ENCODE measurements around the gene KIF26B.
"Not testable (repeated sequence)": the region's sequence is repeated elsewhere in the genome, so short reads cannot be mapped to it uniquely, and the experiment has no call there.

KIF26B gene

DNA sequence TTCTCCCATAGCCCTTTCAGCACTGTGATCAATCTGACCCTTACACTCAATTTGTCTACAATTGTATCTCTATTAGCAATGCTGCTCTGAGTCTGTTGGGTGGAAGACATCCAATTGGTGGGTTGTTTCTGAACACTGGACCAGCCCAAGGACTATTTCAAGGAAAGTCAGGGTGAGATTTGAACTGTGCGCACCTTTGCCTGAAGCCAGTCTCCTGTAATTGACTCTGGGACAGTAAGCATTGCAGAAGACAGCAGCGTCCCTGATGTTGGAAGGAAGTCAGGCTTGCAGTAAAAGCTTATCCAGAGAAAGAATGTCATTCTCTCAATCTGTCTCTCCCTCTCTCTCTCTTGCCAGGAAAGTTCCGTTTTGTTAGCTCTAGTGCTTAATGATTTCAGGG lies 233.9 kb downstream of the KIF26B start:
- no peak for DNase-seq (ENCODE audit: low read depth in 2 of 2)

DNA sequence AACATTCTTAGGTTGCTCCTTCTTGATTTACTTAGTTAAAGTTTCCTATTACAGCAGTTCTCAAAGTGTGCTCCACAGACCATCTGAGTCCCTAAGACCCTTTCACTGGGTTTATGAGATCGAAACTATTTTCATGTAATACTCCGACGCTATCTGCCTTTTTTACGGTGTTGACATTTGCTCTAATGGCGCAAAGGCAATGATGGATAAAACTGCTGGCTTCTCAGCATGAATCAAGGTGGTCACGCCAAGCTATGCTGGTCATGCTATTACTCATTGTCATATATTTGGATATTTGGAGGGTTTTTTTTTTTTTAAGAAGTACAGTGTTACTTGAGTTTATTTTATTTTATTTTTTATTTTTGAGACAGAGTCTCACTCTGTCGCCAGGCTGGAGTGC lies 235.1 kb downstream of the KIF26B start:
- no peak for DNase-seq (ENCODE audit: low read depth in 2 of 2)

DNA sequence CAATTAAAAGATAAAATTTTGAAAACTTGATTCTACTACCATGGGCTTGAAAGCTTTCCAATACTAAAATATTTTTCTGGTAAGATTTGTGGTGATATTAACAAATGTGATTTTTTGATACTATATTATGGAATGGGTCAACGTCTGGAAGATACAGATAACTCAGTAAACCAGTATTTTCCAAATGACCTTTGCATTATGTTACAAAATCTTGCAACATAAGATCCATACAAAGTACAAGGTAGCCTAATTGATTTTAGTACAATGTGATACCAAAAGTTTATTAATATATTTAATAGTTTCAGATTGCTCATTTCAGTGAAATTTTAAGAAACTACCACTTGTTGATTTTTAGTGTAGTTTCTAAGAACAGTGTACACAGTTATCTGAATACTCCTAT lies 236.2 kb downstream of the KIF26B start:
- no peak for DNase-seq (ENCODE audit: low read depth in 2 of 2)

DNA sequence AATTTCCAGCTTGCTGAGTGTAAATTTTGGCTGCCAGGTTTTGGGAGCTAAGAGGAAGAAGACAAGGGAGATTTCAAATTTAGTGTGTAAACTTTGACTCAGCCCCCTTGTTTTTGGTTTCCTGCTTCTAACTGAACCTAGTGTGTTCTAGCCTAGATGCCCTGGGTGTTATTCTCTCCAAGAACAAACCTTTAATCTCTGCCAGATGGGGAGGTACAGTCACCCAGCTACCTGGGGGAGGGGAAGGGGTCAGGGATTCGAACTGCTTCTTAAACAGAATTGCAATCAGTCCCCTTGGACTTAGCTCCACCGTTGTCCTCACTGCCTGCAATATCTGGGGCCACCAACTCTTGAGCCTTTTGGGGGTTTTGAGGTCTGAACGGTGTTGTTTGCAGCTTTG lies 238.9 kb downstream of the KIF26B start:
- no peak for DNase-seq (ENCODE audit: low read depth in 2 of 2)

DNA sequence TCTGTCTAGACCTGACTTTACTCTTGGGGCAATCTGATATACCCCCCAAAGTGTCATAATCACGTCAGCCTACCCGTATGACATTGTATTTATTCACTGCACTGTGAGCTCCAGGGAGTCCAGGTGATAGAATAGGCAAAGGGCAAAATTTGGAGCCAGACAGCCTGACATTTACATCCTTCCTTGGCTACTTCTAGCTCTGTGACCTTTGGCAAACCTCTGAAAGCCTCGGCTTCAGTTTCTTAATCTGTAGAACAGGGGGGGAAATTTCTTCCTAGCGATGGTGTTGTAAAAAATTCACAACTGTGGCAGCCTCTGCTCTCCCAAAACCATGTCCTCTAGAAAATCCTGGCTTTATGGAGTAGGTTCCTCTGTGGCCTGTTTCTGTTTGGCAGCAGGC lies 240.9 kb downstream of the KIF26B start:
- no peak for DNase-seq (ENCODE audit: low read depth in 2 of 2)

DNA sequence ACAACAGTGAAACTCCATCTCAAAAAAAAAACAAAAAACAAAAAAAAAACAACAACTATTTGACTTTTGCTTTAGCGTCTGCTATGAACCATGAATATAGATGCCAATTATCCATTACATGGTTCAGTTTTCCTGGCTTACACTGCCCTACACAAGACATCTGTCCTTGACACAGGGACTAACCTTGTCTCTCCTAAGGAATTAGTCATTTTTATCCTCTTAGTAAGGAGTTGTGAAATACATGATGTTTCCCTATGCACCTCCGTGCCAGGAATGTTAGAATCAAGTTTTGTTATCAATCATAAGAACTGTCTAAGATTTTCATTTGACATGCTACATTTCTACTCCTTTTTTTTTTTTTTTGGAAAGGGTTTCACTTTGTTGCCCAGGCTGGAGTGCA lies 241.8 kb downstream of the KIF26B start:
- no peak for DNase-seq (ENCODE audit: low read depth in 2 of 2)

DNA sequence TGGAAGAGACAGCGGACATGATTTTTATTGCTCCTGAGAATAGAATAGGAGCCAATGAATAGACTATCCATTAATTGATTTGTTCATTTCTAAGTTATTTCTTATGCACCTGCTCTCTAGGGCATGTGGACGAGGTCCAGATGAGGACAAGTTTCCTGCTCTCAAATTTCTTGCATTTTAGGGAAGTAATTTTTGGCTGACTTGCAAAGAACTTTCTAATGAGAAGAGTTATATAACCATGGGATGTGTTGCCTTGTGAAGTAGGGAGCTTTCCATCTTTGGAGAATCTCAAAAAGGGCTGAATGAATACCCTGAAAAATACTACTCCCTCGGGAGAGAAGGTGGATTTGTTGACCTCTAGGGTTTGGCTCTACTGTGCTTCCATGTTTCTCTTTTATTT lies 243.0 kb downstream of the KIF26B start:
- DNase-seq (ENCODE audit: low read depth in 2 of 2), result no peak

DNA sequence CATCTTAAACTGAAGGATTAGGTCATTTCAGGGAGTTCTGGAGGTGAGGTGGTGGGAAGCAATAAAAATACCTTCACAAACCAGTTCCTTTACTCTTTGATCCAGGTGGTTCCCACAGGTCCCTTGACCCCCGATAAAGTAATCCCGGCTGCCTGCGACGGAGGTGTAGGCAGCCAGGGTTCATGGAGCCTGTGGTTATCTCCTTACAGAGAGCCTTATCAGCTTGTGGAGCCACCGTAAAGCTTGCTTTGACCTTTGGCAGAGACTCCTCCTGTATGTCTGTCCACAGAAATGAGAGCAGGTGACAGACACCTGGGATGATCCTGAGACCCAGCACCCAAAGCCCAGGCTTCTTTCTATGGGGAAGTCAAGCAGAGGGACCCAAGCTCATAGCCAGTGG lies 243.4 kb downstream of the KIF26B start:
- no peak for DNase-seq (ENCODE audit: low read depth in 2 of 2)

DNA sequence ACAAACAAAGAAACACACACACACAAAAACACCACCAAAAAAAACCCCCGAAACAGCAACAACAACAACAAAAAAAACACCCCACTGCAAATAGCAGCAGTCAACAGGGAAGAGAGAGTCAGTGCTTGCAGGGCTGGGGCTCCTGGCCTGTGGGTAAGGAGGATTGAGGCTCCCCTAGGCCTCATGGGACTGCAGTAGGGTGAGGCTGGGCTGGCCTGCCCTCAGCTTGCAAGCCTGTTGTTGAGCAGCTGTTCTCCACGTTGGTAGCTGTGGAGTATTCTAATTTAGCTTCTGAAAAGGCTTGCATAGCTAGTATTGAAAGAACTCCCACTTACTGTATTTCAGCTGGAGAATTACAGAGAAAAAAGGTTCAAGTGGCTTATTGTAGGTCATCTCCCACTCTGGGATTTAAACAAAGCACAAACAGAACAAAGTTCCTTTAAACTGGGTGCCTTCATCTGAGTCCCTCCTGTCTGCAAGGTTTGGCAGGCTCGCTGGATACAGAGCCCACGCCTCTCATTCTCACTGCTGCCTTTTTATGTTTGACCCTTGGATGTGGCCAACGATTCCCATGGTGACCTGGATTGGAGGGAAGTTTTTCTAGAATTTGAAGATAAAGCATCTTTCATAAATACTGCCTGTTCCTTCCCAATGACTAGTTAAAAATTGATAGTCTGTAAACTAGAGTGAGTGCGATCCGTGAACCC lies 247.2 kb downstream of the KIF26B start:
- no peak for DNase-seq (ENCODE audit: low read depth in 2 of 2)

DNA sequence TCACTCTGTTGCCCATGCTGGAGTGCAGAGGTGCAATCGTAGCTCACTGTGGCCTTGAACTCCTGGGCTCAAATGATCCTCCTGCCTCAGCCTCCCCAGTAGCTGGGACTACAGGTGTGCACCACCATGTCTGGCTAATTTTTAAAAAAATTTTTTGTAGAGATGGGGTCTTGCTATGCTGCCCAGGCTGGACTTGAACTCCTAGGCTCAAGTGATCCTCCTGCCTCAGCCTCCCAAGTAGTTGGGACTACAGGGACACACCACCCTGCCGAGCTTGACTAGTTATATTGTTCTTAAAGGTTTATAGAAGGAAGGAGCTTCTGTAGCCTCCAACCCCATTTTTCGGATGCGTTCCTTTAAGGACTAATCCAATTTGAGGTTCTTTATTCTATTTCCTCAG lies 248.2 kb downstream of the KIF26B start:
- not testable (repeated sequence) for DNase-seq (ENCODE audit: low read depth in 2 of 2)

DNA sequence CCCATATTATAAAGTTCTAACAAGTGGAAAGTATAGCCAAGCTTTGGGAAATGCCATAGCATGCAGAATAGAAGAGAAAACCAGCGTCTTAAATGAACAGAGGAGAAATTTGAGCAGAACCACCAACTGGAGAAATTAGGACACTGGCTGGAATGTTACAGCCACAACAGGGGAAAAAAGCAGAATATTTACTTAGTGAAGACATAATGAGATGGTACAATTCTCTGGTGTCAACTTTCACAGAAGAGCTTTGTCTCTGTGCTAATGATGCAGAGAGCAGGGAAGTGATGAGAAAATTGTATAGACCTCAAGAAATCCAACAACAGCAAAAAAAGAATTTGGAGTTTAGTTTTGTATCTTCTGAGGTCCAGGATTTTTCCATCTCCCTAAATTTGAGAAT lies 249.7 kb downstream of the KIF26B start:
- DNase-seq (ENCODE audit: low read depth in 2 of 2), result no peak

DNA sequence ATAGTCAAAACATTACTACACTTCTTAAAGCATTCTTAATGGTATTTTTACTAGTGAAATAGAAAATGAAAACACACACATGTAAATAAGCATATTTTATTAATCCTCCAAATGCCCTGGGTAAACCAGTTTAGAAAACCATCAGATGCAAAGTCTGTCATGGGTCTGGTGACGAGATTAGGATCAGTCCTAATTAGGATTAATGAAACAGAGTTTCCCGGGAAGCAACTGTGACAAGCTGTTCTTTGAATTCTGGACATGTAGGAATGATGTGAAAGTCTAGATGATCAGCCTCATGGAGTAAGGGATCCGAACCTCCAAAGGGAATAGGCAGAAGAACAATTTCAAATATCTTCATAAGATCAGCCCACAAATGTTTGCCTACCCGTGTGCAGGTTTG lies 250.2 kb downstream of the KIF26B start:
- no peak for DNase-seq (ENCODE audit: low read depth in 2 of 2)

DNA sequence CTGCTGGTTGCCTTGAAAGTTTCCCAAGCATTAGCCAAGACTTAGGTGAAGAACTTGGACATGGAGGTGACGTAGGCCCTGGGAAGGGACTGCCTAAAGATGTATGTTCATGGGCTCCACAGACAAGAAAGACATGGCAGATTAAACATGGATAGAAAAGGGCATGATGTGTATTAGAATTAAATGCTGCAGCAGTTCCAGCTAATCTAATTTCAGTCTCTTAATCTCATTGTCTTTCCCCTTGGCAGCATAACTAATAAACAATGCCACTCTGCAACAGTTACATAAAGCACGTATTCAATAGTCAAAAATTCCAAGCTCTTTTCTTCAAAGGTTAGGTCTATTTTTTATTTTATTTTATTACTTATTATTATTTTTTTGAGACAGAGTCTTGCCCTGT lies 251.6 kb downstream of the KIF26B start:
- no peak for DNase-seq (ENCODE audit: low read depth in 2 of 2)

DNA sequence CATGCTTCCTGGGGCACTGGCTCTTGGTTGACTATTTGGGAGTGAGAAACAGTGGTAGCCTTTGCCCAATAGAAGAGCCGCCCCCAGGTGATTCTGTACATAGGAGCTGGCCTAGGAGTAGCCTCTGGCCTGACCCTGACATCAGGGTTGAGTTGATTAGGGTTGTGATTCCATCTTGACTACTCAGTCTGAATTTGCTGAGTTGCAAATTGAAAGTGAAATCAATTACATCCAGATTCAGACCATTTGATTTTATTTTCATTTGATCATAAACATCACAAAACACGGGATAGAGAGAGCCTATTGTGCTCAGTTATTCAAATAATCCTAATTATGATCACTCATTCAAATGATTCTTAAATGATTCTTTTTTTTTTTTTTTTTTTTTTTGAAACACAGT lies 253.2 kb downstream of the KIF26B start:
- DNase-seq (ENCODE audit: low read depth in 2 of 2), result no peak

DNA sequence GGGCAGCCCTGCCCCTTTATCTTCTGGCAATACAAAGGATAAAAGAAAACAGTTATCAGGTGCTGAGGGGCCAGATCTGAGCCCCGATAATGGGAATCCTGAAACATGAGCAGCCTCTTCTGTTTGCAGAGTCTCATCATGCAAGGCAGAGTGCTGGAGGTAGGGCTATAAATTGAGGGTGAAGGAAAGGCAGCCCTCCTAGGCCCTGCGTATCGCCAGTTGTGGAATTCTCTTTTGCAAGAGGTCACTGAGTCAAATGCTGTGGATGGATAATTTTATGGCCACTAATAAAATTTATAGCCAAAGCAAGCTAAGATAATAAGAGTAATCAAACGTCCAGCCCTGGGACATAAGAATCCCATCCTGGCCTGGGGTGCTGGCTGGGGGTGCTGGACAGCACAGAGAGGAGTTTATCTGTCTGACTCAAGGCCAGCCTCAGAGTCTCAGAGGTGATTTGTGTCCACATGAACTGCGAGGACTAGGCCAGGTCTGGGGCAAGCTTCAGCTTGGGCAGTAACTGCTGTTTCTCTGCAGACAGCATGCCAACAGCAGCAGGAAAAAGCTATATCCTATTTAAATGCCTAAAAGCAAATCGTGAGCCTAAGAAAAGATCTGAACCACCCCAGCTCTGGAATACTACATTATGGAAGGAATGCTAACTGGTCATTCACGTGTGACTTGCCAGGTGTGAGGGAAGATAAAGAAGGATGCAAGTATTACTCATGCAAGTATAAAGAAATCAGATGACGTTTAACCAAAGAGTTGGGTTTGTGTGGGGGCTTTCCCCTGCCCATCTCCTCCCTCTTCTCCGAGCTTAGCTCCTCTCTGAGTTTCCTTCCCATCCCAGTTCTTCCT lies 254.8 kb downstream of the KIF26B start:
- no peak for DNase-seq (ENCODE audit: low read depth in 2 of 2)

DNA sequence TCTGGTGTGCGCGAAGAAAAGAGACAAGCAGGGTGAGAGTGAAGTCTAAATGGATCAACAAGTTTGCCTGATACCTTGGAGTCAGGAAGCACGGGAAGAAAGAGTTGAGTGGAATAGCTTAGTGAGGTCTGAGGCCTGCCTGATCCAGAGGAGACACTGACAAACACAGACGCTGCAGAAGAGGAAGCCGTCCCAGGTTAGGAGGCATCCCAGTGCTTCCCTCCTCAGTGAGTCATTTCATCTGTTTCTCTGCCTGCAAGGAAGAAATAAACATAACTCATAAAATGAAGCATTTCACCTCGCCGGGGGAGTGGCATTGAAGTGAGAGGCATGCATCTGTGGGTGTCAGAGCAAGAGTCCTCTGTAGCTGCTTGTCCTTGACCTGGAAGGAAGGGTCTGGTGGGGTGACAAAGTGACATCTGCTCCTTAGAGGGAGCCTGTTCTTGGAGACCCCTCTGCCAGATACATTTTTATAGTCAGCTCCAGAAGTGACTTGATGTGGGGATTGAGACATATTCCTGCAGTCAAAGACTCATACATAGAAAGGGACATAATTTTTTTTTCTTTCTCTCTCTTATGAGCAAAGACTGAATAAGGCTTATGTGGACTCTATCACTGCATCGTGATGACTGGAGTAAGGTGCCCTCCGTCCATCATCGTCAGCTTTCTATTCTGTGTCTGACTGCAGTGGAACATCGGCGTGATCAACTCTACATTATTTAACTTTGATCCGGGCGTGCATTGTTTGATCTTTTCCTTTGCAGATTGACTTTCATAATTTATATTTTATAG lies 256.7 kb downstream of the KIF26B start:
- no peak for DNase-seq (ENCODE audit: low read depth in 2 of 2)

DNA sequence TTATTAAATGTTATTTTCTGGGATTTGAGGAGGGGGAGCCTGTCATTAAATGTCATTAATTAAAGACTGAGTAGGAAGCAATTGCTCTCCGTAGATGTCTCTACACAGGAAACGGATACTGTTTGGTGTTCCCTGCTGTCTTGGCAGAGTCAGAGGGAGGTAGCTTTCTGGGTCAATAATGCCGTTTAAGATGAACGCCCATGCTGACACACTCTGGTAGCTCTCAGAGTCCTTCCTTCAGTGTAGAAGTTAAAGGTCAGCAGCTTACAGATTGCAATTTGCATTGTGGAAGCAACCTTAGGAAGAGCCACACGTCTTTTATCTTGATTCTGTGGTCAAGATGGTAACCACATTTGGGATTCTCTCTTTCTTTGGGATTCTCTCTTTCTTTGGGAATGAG lies 257.5 kb downstream of the KIF26B start:
- no peak for DNase-seq (ENCODE audit: low read depth in 2 of 2)

DNA sequence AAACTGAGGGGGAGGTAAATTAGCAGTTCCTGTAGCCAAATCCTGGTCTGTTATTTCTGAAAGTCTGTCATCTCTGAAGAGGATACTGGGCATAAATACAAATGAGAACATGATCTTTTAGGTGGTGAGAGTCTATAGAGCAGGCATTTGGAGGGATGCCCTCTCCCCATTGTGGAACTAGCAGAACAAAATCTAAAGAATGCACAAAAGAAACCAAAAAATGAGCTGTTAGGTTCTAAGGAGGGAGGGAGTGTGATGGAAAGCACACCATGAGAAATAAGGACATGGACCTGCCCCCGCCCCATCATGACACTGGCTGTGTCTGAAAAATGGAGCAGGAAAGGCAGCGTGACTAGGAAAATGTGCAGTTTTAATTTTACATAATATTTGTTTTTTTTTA lies 262.0 kb downstream of the KIF26B start:
- no peak for DNase-seq (ENCODE audit: low read depth in 2 of 2)

DNA sequence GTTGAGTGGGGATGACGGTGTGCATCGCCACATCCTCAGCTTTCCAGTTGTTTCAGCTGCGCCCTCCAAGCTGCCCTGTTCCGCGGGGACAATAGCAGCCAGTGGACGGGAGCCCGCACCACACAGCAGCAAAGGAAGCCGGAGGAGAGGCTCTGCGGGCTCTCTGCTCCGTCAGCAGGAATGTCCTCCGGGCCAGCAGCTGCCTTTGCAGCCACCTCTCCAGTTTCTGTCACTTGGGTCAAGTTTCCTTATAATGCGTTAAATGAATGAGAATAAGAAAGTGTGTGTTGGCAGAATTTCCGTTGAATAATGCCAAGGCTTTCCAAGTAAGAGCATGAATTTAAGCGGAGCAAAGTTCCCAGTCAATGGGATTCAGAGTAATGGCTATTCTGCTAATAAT lies 263.3 kb downstream of the KIF26B start:
- no peak for DNase-seq (ENCODE audit: low read depth in 2 of 2)

DNA sequence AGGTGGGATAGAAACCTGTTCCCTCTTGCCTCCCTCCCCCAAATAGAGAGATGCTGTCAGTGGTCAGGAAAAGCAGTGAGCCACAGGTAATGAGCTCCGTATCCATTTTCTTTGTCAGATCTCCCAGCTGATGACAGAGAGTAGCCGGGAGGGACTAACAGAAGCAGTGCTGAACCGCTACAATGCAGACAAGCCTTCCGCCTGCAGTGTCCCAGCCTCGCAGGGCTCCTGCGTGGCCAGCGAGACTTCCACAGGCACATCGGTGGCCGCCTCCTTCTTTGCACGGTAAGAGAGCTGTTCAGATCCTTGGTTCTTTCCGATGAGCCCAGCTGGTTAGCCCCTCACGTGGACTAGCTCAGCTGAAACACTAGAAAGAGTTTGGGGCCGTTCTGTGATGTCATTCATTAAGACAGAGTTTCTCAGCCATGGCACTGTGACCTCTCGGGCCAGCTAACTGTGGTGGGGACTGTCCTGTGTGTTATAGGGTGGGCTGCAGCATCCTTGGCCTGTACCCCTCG lies 264.7 kb downstream of the KIF26B start:
- DNase-seq (ENCODE audit: low read depth in 2 of 2), result no peak

DNA sequence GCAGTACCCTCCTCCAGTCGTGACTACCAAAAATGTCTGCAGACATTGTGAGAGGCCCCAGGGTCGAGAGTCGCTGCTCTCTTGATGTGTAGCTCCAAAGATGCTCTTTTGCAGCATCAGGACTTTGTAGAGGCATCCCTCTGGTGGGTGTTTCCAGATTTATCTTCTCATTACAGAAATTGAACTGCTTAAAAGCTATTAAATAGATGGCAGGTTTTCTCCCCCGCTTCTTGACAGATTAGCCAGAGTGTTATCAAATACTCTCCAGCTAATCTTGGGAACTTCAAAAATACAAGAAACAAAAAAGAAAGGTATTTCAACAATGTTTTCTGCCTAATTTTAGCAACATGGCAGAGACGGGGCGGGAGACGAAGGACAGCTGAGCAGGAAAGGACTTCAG lies 265.2 kb downstream of the KIF26B start:
- DNase-seq (ENCODE audit: low read depth in 2 of 2), result no peak

DNA sequence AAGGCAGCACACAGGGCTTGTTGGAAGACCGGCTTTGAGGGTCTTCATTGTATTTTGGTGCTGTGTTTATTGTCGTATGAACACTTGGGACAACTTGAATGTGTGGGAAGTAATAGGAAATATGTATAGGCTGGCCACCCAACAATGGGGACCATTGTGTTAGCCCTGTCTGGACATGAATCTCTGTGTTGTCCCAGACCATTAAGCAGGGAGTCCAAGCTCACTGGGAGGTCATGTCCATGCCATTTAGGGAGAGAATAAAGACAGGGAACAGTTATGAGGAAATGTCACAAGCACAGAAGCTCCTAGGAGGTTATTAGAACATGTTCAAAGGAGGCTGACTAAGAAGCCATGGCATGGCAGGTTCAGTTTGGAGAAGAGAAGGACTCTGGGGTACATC lies 266.1 kb downstream of the KIF26B start:
- DNase-seq (ENCODE audit: low read depth in 2 of 2), result no peak

Measured in stimulated activated CD8-positive, alpha-beta memory T cell treated with anti-CD3 and anti-CD28 coated beads, Interleukin-15, amount 100 ng/mL, for 48 hours (primary cell).